Measurements from ENCODE around the gene TJP3. TPM values are rescaled to one million over a fixed set of nuclear protein-coding genes. Genes with fewer than 3 reads are reported as not detected.

Gene TJP3
- total RNA-seq, 1 donor from 2014 or later = 14.7 TPM

DNA sequence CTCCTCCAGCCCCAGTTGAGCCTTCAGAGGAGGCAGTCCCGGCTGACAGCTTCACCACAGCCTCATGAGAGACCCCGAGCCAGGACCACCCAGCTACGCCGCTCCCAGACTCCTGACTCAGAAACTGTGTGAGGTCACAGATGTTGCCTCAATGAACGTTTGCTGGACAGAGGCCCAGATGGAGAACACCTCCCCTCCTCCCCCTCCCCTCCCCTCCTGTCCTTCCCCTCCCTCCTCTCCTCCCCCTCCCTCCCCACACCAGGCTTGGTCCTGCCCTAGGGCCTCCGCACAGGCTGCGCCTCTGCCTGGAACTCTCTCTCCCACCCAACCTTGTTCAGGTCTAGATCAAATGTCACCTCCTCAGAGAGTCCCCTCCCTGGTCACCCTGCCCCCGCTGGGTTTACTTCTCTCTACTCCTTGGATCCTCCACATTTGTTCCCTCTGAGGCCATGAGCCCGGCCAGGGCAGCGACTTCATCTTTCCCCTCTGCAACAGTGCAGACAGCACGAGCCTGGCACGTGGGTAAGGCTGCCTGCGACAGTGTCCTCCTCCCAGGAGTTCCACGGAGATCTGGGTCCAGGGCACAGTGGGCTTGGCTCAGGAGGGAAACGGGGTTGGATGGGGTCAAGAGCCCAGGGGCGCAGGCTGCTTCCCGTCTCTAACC lies 25.3 kb upstream of the TJP3 start:
- peak; percentile 56 for DNase-seq (ENCODE audit: low spot score)

DNA sequence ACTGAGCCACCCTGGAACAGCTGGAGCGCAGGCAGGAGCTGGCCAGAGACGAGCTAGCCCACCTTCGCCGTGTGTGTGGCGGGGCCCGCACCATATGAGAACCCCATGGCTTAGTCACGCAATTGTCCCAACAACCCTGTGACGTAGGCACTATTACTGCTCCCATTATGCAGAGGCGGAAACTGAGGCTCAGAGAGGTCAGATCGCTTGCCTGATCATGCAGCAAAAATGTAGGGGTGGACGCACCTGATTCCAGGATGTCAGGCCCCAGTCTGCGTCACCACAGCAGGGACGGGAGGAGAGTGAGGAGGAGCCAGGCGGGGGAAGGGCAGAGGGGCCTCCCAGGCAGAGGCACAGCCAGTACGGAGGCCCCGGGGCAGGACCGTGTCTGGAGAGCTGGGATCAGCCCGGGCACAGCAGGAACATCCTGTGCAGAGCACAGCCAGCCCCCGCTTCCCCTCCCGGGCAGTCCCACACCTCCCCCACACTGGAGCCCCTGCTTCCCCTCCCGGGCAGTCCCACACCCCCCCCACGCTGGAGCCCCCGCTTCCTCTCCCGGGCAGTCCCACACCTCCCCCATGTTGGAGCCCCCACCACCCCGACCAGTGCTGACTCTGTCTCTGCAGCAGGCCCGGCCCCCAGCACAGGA lies 24.7 kb upstream of the TJP3 start:
- Mint-ChIP-seq H3K9me3 (peaks cover 11% of the 10 kb centered on the region), H3K36me3 (peaks cover 17% of the 10 kb centered on the region), H3K4me1 (peaks cover 26% of the 10 kb centered on the region), H3K27me3 (ENCODE audit: insufficient read depth, low read depth) (peaks cover 9% of the 10 kb centered on the region), H3K4me3 (no peak overlapping the region), H3K27ac (peak overlapping the region; percentile 74)
- H3K27me3 ChIP-seq = no peaks in the 10 kb centered on the region
- H2AFZ ChIP-seq (replicated peaks) = no peak overlapping the region
- TF ChIP-seq, protein P1, sequence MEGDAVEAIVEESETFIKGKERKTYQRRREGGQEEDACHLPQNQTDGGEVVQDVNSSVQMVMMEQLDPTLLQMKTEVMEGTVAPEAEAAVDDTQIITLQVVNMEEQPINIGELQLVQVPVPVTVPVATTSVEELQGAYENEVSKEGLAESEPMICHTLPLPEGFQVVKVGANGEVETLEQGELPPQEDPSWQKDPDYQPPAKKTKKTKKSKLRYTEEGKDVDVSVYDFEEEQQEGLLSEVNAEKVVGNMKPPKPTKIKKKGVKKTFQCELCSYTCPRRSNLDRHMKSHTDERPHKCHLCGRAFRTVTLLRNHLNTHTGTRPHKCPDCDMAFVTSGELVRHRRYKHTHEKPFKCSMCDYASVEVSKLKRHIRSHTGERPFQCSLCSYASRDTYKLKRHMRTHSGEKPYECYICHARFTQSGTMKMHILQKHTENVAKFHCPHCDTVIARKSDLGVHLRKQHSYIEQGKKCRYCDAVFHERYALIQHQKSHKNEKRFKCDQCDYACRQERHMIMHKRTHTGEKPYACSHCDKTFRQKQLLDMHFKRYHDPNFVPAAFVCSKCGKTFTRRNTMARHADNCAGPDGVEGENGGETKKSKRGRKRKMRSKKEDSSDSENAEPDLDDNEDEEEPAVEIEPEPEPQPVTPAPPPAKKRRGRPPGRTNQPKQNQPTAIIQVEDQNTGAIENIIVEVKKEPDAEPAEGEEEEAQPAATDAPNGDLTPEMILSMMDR (IDR thresholded peaks at IDR 0.05) = no peak
- TF ChIP-seq EZH2 (IDR thresholded peaks at IDR 0.05) = no peak
- TF ChIP-seq EZH2phosphoT487 (IDR thresholded peaks at IDR 0.05) = no peak
- H3K4me1 ChIP-seq = peaks cover 17% of the 10 kb centered on the region
- H3K36me3 ChIP-seq = no peaks in the 10 kb centered on the region
- H3K4me2 ChIP-seq = no peak overlapping the region
- no peak overlapping the region for H3K9ac ChIP-seq
- no peaks in the 10 kb centered on the region for H3K9me3 ChIP-seq (ENCODE audit: low read depth)
- peaks cover 8% of the 10 kb centered on the region for H3F3A ChIP-seq (ENCODE audit: low read depth)
- peak; percentile 26 for DNase-seq (ENCODE audit: low spot score)
- H3K27ac ChIP-seq = no peak overlapping the region
- peaks cover 51% of the 10 kb centered on the region for H3K79me2 ChIP-seq (ENCODE audit: low read depth)
- no peak overlapping the region for H3K4me3 ChIP-seq
- H4K20me1 ChIP-seq (ENCODE audit: low read depth) = peaks cover 56% of the 10 kb centered on the region

More for the DNA sequence above, 25.3 kb upstream of the TJP3 start:
- Histone ChIP-seq H3F3A (ENCODE audit: low read depth) (peaks cover 8% of the 10 kb centered on the region), H2AFZ (replicated peaks) (no peak overlapping the region), H3K4me2 (no peak overlapping the region), H3K9me3 (ENCODE audit: low read depth) (no peaks in the 10 kb centered on the region), H3K4me3 (no peak overlapping the region), H3K79me2 (ENCODE audit: low read depth) (peaks cover 44% of the 10 kb centered on the region), H4K20me1 (ENCODE audit: low read depth) (peaks cover 49% of the 10 kb centered on the region), H3K9ac (no peak overlapping the region), H3K36me3 (no peaks in the 10 kb centered on the region), H3K27ac (no peak overlapping the region), H3K27me3 (no peaks in the 10 kb centered on the region), H3K4me1 (peaks cover 10% of the 10 kb centered on the region)
- no peak overlapping the region for H3K27ac Mint-ChIP-seq
- peaks cover 11% of the 10 kb centered on the region for H3K9me3 Mint-ChIP-seq
- TF ChIP-seq, protein P1 (IDR thresholded peaks at IDR 0.05) = no peak
- TF ChIP-seq EZH2 (IDR thresholded peaks at IDR 0.05) (no peak), EZH2phosphoT487 (IDR thresholded peaks at IDR 0.05) (no peak)
- peaks cover 9% of the 10 kb centered on the region for H3K27me3 Mint-ChIP-seq (ENCODE audit: insufficient read depth, low read depth)
- peaks cover 26% of the 10 kb centered on the region for H3K4me1 Mint-ChIP-seq
- peaks cover 17% of the 10 kb centered on the region for H3K36me3 Mint-ChIP-seq
- no peak overlapping the region for H3K4me3 Mint-ChIP-seq

DNA sequence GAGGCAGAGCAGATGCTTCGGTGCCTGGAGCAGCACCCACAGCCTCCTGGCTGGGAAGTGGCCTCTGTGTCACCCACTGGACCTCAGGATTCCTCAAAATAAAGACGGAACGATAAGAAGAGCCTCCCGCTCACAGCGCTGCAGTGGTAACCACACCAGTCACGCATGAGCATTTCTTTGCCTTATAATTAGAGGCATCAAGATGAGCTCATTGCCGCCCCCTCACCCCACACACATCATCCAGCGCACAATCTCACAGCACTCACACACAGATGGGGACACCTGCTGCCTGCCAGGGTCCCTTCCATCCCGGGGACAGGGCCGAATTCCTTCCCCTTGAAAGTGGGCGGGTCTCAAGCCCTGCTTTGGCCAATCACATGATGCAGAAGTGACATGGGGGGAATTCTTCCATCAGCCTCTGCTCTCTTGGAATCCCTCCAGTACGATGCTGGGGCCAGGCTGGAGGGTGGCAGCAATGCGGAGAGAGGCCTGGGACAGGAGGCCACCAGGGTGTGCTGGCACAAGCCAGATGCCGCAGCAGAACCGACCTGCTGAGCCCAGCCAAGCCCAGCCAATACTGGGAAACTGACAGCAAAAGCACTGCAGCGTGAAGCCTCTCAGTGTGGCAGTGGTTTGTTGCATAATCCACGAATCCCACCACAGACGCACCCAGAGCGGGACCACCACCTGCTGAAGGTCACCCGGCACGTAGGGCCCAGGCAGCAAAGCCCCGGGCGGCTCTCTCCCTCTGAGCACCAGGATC lies 23.9 kb upstream of the TJP3 start:
- Histone ChIP-seq H4K20me1 (ENCODE audit: low read depth) (peaks cover 59% of the 10 kb centered on the region), H3K27ac (no peak overlapping the region), H3K9ac (no peak overlapping the region), H3K4me2 (no peak overlapping the region), H3K27me3 (no peaks in the 10 kb centered on the region), H3K4me1 (peaks cover 20% of the 10 kb centered on the region), H3K79me2 (ENCODE audit: low read depth) (peaks cover 58% of the 10 kb centered on the region), H3K36me3 (no peaks in the 10 kb centered on the region), H3K9me3 (ENCODE audit: low read depth) (no peaks in the 10 kb centered on the region), H3K4me3 (no peak overlapping the region), H2AFZ (replicated peaks) (no peak overlapping the region), H3F3A (ENCODE audit: low read depth) (peaks cover 8% of the 10 kb centered on the region)
- no peak for DNase-seq (ENCODE audit: low spot score)
- Mint-ChIP-seq H3K27ac (peak overlapping the region; percentile 69), H3K4me3 (peak overlapping the region; percentile 53), H3K9me3 (peaks cover 11% of the 10 kb centered on the region), H3K4me1 (peaks cover 26% of the 10 kb centered on the region), H3K27me3 (ENCODE audit: insufficient read depth, low read depth) (peaks cover 9% of the 10 kb centered on the region), H3K36me3 (peaks cover 17% of the 10 kb centered on the region)
- TF ChIP-seq EZH2 (IDR thresholded peaks at IDR 0.05) (no peak), EZH2phosphoT487 (IDR thresholded peaks at IDR 0.05) (no peak)
- TF ChIP-seq, protein P1 (IDR thresholded peaks at IDR 0.05) = no peak

Measured in neural progenitor cell (in vitro differentiated cells).